Naive thymus-derived CD4-positive, alpha-beta T cell (primary cell): ENCODE results near the gene AQP5. TPM values are rescaled to one million over a fixed set of nuclear protein-coding genes. Genes with fewer than 3 reads are reported as not detected.

Experiments used
- ATAC-seq: fragments of 150-1000 bp; cut with Tn5 transposase; 2 replicates; pipeline ENCODE4 v1.10.0; 2021; ENCODE audit warnings: mild to moderate bottlenecking, moderate library complexity
- CTCF ChIA-PET: fragments of 350-600 bp; sonication (Branson Sonifier 250); formaldehyde crosslinking; loops from one replicate; lab custom pipeline; 2021; ENCODE audit warnings: antibody characterized with exemption; lab: Charles Lee
- POLR2A ChIA-PET: fragments of 350-600 bp; sonication (Branson Sonifier 250); formaldehyde crosslinking; loops from one replicate; lab custom pipeline; 2021; ENCODE audit warnings: antibody characterized with exemption, inconsistent platforms; lab: Charles Lee
- DNase-seq, 9 donors: peaks; one replicate each; pipeline versions ENCODE4 v3.0.0 to v3.0.0-alpha.2; 2020 to 2022; ENCODE audit warnings: mixed read lengths in 1 of 9
- H3K27ac ChIP-seq: one replicate; pipeline ENCODE4 v1.7.0; 2013; ENCODE audit warnings: mild to moderate bottlenecking, low read depth, low read length, moderate library complexity
- H3K27me3 ChIP-seq, 2 donors: one replicate each; pipeline ENCODE4 v1.7.0; 2013; ENCODE audit warnings: low read length in 2 of 2, mild to moderate bottlenecking in 2 of 2, moderate library complexity in 2 of 2; ENCODE audit not compliant: control insufficient read depth in 2 of 2, insufficient read depth in 2 of 2
- H3K36me3 ChIP-seq, 3 experiments: 1 replicate in 2 of 3; 2 replicates in 1 of 3; pipeline ENCODE4 v1.7.0; 2013; ENCODE audit warnings: low read length in 3 of 3, mild to moderate bottlenecking in 3 of 3, moderate library complexity in 1 of 3; ENCODE audit not compliant: insufficient read depth in 3 of 3, control insufficient read depth in 2 of 3
- H3K4me1 ChIP-seq, 2 donors: one replicate each; pipeline ENCODE4 v1.7.0; 2013; ENCODE audit warnings: low read length in 2 of 2, mild to moderate bottlenecking in 2 of 2, moderate library complexity in 1 of 2; ENCODE audit not compliant: control insufficient read depth in 2 of 2, insufficient read depth in 2 of 2
- H3K4me3 ChIP-seq: 2 replicates; pipeline ENCODE4 v1.7.0; 2013; ENCODE audit warnings: mild to moderate bottlenecking, low read length
- H3K9me3 ChIP-seq, 3 experiments: 1 replicate in 2 of 3; 2 replicates in 1 of 3; pipeline ENCODE4 v1.7.0; 2013; ENCODE audit warnings: low read length in 3 of 3; ENCODE audit not compliant: control insufficient read depth in 2 of 3
- H3K27ac Mint-ChIP-seq, 9 donors: one replicate each; pipeline ENCODE4 v1.8.0; 2020 to 2022; ENCODE audit warnings: mixed read lengths in 9 of 9, mild to moderate bottlenecking in 8 of 9, moderate library complexity in 5 of 9, inconsistent platforms in 2 of 9
- H3K27me3 Mint-ChIP-seq, 5 donors: one replicate each; pipeline ENCODE4 v1.8.0; 2021 to 2022; ENCODE audit warnings: mixed read lengths in 5 of 5, mild to moderate bottlenecking in 1 of 5
- H3K36me3 Mint-ChIP-seq, 5 donors: one replicate each; pipeline ENCODE4 v1.8.0; 2020 to 2022; ENCODE audit warnings: mixed read lengths in 5 of 5, mild to moderate bottlenecking in 3 of 5, inconsistent platforms in 1 of 5
- H3K4me1 Mint-ChIP-seq, 7 donors: one replicate each; pipeline ENCODE4 v1.8.0; 2020 to 2022; ENCODE audit warnings: mixed read lengths in 7 of 7, mild to moderate bottlenecking in 3 of 7, inconsistent platforms in 1 of 7
- H3K4me3 Mint-ChIP-seq, 10 donors: one replicate each; pipeline ENCODE4 v1.8.0; 2020 to 2022; ENCODE audit warnings: mild to moderate bottlenecking in 10 of 10, mixed read lengths in 10 of 10, moderate library complexity in 6 of 10, inconsistent platforms in 2 of 10
- H3K9me3 Mint-ChIP-seq, 11 donors: one replicate each; pipeline ENCODE4 v1.8.0; 2020 to 2022; ENCODE audit warnings: mixed read lengths in 11 of 11, mild to moderate bottlenecking in 4 of 11, inconsistent platforms in 1 of 11, moderate library complexity in 1 of 11
- intact Hi-C, 2 donors: fragments of 100-400 bp; cut with micrococcal nuclease; formaldehyde crosslinking; loops; one replicate each; pipeline ENCODE4 v1.15.1; 2023
- polyA plus RNA-seq, 2 donors: library from polyadenylated mRNA; unstranded; fragments of 300-500 nt; fragmentation: Illumina TruSeq; gene quantifications; one replicate each; pipeline ENCODE4 v1.2.3, GENCODE V29; 2021
- total RNA-seq, 6 experiments: library from RNA in 5 of 6; stranded (reverse) in 5 of 6; gene quantifications; 1 replicate in 5 of 6; 2 replicates in 1 of 6; pipeline ENCODE4 v1.2.3 and lab custom pipeline; 2021 to 2026

AQP5 gene
- total and polyA plus RNA-seq, 7 experiments from 2014 or later, result not detected

GRCh38 chr12:49963976-49964815, 2.5 kb downstream of the AQP5 start:
- intact Hi-C loops, result no loop called here
- H3K4me3 Mint-ChIP-seq, result no peak overlapping the region
- H3K27me3 Mint-ChIP-seq, result peaks cover 47 to 62% (median 52%) of the 10 kb centered on the region in 5 donors
- CTCF ChIA-PET, result interaction anchor here (0.7 to 4.2 kb wide), 2 partner anchors 18 to 60 kb away, joined by 3 to 21 read pairs; no protein-coding TSS in a partner anchor
- H3K4me1 Mint-ChIP-seq, result peaks cover 8 to 20% (median 9%) of the 10 kb centered on the region in 7 donors
- peaks cover 0 to 9% of the 10 kb centered on the region in 2 donors for H3K4me1 ChIP-seq
- H3K9me3 Mint-ChIP-seq, result peaks cover 0 to 4% (median 0%) of the 10 kb centered on the region in 11 donors
- peaks cover 0 to 6% (median 3%) of the 10 kb centered on the region in 5 donors for H3K36me3 Mint-ChIP-seq
- no peak overlapping the region for H3K4me3 ChIP-seq
- no peaks in the 10 kb centered on the region for H3K27me3 ChIP-seq
- ATAC-seq, result no peak
- no peaks in the 10 kb centered on the region for H3K9me3 ChIP-seq
- no peak overlapping the region for H3K27ac Mint-ChIP-seq
- no peaks in the 10 kb centered on the region for H3K36me3 ChIP-seq
- no peak overlapping the region for H3K27ac ChIP-seq
- no peak for DNase-seq
- POLR2A ChIA-PET, result no interaction called here

GRCh38 chr12:49964849-49965624, 3.4 kb downstream of the AQP5 start:
- intact Hi-C loops, result no loop called here
- ATAC-seq, result no peak
- Histone ChIP-seq H3K9me3 (no peaks in the 10 kb centered on the region), H3K4me3 (no peak overlapping the region), H3K27ac (no peak overlapping the region), H3K4me1 (peaks cover 0 to 9% of the 10 kb centered on the region in 2 donors), H3K36me3 (no peaks in the 10 kb centered on the region), H3K27me3 (no peaks in the 10 kb centered on the region)
- ChIA-PET CTCF (interaction anchor here (3.1 to 4.5 kb wide), 4 partner anchors 19 to 104 kb away, joined by 8 to 42 read pairs (median 26); no protein-coding TSS in a partner anchor), POLR2A (no interaction called here)
- H3K9me3 Mint-ChIP-seq, result peaks cover 0 to 4% (median 0%) of the 10 kb centered on the region in 11 donors
- H3K4me3 Mint-ChIP-seq, result no peak overlapping the region
- H3K4me1 Mint-ChIP-seq, result peaks cover 8 to 20% (median 9%) of the 10 kb centered on the region in 7 donors
- H3K36me3 Mint-ChIP-seq, result peaks cover 0 to 6% (median 3%) of the 10 kb centered on the region in 5 donors
- peaks cover 39 to 54% (median 45%) of the 10 kb centered on the region in 5 donors for H3K27me3 Mint-ChIP-seq
- no peak for DNase-seq
- H3K27ac Mint-ChIP-seq, result no peak overlapping the region

GRCh38 chr12:49965836-49966235, 4.2 kb downstream of the AQP5 start:
- peaks cover 0 to 9% of the 10 kb centered on the region in 2 donors for H3K4me1 ChIP-seq
- no peaks in the 10 kb centered on the region for H3K9me3 ChIP-seq
- no peak overlapping the region for H3K27ac Mint-ChIP-seq
- H3K4me3 Mint-ChIP-seq, result no peak overlapping the region
- DNase-seq (no peak), ATAC-seq (no peak)
- H3K4me1 Mint-ChIP-seq, result peaks cover under 1 to 15% (median 4%) of the 10 kb centered on the region in 7 donors
- no peak overlapping the region for H3K4me3 ChIP-seq
- POLR2A ChIA-PET, result no interaction called here
- no peaks in the 10 kb centered on the region for H3K36me3 ChIP-seq
- H3K27me3 Mint-ChIP-seq, result peaks cover 31 to 46% (median 37%) of the 10 kb centered on the region in 5 donors
- intact Hi-C loops, result loop anchor here in 1 of 2 donors (2.0 kb wide), 1 partner anchor 189 kb away; no protein-coding TSS in a partner anchor
- peaks cover 0 to 4% (median 0%) of the 10 kb centered on the region in 11 donors for H3K9me3 Mint-ChIP-seq
- no peaks in the 10 kb centered on the region for H3K36me3 Mint-ChIP-seq
- CTCF ChIA-PET, result interaction anchor here (0.6 to 4.5 kb wide), 6 partner anchors 9 to 103 kb away, joined by 3 to 42 read pairs (median 14); no protein-coding TSS in a partner anchor
- no peak overlapping the region for H3K27ac ChIP-seq
- no peaks in the 10 kb centered on the region for H3K27me3 ChIP-seq

- H3K27me3 Mint-ChIP-seq, result peaks cover 31 to 44% (median 36%) of the 10 kb centered on the region in 5 donors
- H3K4me3 Mint-ChIP-seq, result peak overlapping the region in 6 of 10 donors; percentile 65 to 81 (median 77)
- H3K27ac Mint-ChIP-seq, result no peak overlapping the region
- no peak overlapping the region for H3K27ac ChIP-seq
- peaks cover 0 to 4% (median 0%) of the 10 kb centered on the region in 11 donors for H3K9me3 Mint-ChIP-seq
- CTCF ChIA-PET, result interaction anchor here (0.6 to 4.5 kb wide), 17 partner anchors 8 to 245 kb away, joined by 3 to 42 read pairs (median 7); no protein-coding TSS in a partner anchor
- H3K36me3 ChIP-seq, result no peaks in the 10 kb centered on the region
- POLR2A ChIA-PET, result no interaction called here
- no peaks in the 10 kb centered on the region for H3K27me3 ChIP-seq
- peaks cover 0 to 15% (median 4%) of the 10 kb centered on the region in 7 donors for H3K4me1 Mint-ChIP-seq
- H3K9me3 ChIP-seq, result no peaks in the 10 kb centered on the region
- H3K36me3 Mint-ChIP-seq, result no peaks in the 10 kb centered on the region
- no peak for DNase-seq
- intact Hi-C loops, result loop anchor here (1.0 to 2.0 kb wide), 6 partner anchors 59 to 225 kb away; partner anchors contain the start of genes RACGAP1 (in 1 of the 2) and TMBIM6 (in 1 of the 2)
- H3K4me1 ChIP-seq, result peaks cover 0 to 9% of the 10 kb centered on the region in 2 donors
- ATAC-seq, result no peak
- H3K4me3 ChIP-seq, result no peak overlapping the region
Measured at GRCh38 chr12:49966511-49967041, 4.9 kb downstream of the AQP5 start.

GRCh38 chr12:49967042-49967776, 5.5 kb downstream of the AQP5 start:
- peaks cover 31 to 41% (median 35%) of the 10 kb centered on the region in 5 donors for H3K27me3 Mint-ChIP-seq
- intact Hi-C loops, result loop anchor here (1.0 to 2.0 kb wide), 6 partner anchors 58 to 226 kb away; partner anchors contain the start of genes RACGAP1 (in 1 of the 2) and TMBIM6 (in 1 of the 2)
- ChIA-PET POLR2A (no interaction called here), CTCF (interaction anchor here (0.6 to 4.5 kb wide), 24 partner anchors 9 to 244 kb away, joined by 3 to 42 read pairs (median 5); partner anchors contain the start of genes CERS5 and FAIM2)
- peak overlapping the region in 1 of 9 donors; percentile 14 for H3K27ac Mint-ChIP-seq
- H3K27me3 ChIP-seq, result no peaks in the 10 kb centered on the region
- peaks cover 0 to 9% of the 10 kb centered on the region in 2 donors for H3K4me1 ChIP-seq
- peak overlapping the region; percentile 81 for H3K4me3 ChIP-seq
- H3K36me3 Mint-ChIP-seq, result no peaks in the 10 kb centered on the region
- ATAC-seq (peak; percentile 93), DNase-seq (peak; percentile 81 to 98 (median 93))
- peaks cover 0 to 12% (median 4%) of the 10 kb centered on the region in 7 donors for H3K4me1 Mint-ChIP-seq
- no peaks in the 10 kb centered on the region for H3K36me3 ChIP-seq
- H3K9me3 ChIP-seq, result no peaks in the 10 kb centered on the region
- peaks cover 0 to 4% (median 0%) of the 10 kb centered on the region in 11 donors for H3K9me3 Mint-ChIP-seq
- H3K27ac ChIP-seq, result no peak overlapping the region
- peak overlapping the region; percentile 70 to 83 (median 80) for H3K4me3 Mint-ChIP-seq
